ENCODE results near the gene MGAT3. TPM values are rescaled to one million over a fixed set of nuclear protein-coding genes. Genes with fewer than 3 reads are reported as not detected.

Gene MGAT3
- total RNA-seq, 4 donors from 2014 or later, result 0.26 to 11.8 (median 9.5) TPM; not detected in 1

DNA sequence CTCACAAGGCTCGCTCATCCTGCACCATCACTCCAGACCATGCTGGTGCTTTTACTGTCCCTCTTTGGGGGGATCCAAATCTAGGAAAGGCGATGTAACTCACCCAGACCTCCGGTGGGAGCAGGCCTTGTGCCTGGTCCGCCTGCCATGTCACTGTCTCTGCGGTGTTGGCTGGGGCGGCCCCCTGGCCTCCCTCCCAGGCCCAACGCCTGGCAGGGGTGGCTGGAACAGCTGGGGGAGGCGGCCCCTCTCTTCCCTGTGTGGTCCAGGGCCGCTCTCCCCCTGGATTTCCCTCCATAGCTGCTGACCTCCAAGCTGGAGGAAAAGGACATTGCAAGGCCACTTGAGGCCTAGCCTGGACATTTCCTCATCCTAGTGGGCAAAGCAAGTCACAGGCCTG is 11.1 kb upstream of the MGAT3 start:
- H3K4me1 ChIP-seq, result no peaks in the 10 kb centered on the region
- H3K4me3 ChIP-seq, result no peak overlapping the region
- intact Hi-C loops (cut with DNase I; ENCODE audit: low total_unique reads), result no loop called here
- no peaks in the 10 kb centered on the region for H3K36me3 ChIP-seq
- no peaks in the 10 kb centered on the region for H3K9me3 ChIP-seq
- no peak overlapping the region for H3K27ac ChIP-seq
- no peak for DNase-seq
- H3K27me3 ChIP-seq, result no peaks in the 10 kb centered on the region
- no peak for TF ChIP-seq POLR2A (IDR thresholded peaks at IDR 0.05)
- TF ChIP-seq, protein P1, sequence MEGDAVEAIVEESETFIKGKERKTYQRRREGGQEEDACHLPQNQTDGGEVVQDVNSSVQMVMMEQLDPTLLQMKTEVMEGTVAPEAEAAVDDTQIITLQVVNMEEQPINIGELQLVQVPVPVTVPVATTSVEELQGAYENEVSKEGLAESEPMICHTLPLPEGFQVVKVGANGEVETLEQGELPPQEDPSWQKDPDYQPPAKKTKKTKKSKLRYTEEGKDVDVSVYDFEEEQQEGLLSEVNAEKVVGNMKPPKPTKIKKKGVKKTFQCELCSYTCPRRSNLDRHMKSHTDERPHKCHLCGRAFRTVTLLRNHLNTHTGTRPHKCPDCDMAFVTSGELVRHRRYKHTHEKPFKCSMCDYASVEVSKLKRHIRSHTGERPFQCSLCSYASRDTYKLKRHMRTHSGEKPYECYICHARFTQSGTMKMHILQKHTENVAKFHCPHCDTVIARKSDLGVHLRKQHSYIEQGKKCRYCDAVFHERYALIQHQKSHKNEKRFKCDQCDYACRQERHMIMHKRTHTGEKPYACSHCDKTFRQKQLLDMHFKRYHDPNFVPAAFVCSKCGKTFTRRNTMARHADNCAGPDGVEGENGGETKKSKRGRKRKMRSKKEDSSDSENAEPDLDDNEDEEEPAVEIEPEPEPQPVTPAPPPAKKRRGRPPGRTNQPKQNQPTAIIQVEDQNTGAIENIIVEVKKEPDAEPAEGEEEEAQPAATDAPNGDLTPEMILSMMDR (IDR thresholded peaks at IDR 0.05), result no peak

DNA sequence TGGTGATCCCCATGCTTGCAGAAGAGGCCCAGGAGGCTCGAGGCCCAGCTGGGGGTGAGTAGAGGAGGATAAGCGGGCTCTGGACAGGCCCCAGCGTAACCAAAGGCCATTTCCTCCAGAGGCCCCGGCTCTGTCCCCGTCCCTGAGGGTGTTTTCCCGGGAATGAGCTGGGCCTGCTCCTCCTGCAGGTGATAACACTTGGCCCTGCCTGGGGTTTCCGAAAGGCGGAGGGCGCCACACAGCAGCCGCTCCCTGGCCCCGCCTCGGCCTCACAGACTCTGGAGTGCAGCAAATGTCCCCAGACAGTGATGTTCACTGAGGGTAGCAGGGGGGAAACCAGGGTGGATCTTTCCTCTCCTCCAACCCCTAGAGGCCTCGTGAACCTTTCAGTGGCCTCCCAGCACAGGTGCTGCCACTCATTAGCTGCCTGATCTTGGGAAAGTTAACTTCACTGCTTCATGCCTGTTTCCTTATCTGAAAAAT is 10.5 kb upstream of the MGAT3 start:
- no peak for DNase-seq
- H3K27ac ChIP-seq, result no peak overlapping the region
- intact Hi-C loops (cut with DNase I; ENCODE audit: low total_unique reads), result no loop called here
- no peak overlapping the region for H3K4me3 ChIP-seq
- H3K4me1 ChIP-seq, result no peaks in the 10 kb centered on the region
- TF ChIP-seq POLR2A (IDR thresholded peaks at IDR 0.05), result no peak
- TF ChIP-seq, protein P1 (IDR thresholded peaks at IDR 0.05), result no peak
- H3K9me3 ChIP-seq, result no peaks in the 10 kb centered on the region
- H3K27me3 ChIP-seq, result no peaks in the 10 kb centered on the region
- H3K36me3 ChIP-seq, result no peaks in the 10 kb centered on the region

DNA sequence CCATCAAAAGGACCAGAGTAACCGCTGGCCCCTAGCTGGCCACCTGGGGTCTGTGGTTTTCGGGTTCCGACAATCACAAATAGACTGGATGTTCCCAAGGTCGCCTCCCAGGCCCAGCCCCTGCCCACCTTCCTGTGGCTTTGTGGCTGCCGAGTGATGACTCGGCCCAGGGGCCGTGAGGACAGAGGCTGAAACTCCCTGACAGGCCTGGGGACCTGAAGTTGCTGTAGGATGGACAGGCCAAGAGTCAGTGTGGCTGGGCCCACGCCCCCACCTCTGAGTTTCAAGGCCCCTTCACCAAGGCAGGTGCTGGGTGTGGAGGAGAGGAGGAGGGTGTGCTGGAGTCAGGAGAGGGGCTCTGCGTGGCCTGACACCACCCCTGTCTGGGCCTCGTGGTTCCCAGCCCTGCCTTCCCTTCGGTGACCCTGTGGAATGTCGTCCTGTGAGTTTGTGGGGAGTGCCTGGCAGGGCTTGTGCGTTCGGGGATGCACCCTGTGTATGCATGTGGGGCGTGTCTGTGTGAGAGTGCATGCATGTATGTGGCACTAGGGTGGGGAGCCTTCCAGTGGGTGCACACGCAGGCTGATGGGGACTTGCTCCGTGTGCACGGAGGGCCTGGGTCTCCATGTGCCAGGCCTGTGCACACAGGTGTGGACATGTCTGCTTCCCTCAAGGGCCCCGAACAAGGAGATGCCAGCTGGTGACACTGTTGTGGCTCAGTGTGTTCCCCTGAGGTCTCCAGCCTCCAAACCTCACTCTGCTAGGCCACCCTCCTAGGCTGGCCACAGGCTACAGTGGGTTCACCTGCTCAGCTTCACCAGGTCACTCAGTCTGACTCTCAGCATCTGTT is 8.4 kb upstream of the MGAT3 start:
- Histone ChIP-seq H3K36me3 (no peaks in the 10 kb centered on the region), H3K4me3 (no peak overlapping the region), H3K9me3 (no peaks in the 10 kb centered on the region), H3K27me3 (no peaks in the 10 kb centered on the region), H3K27ac (no peak overlapping the region), H3K4me1 (no peaks in the 10 kb centered on the region)
- TF ChIP-seq POLR2A (IDR thresholded peaks at IDR 0.05), result no peak
- TF ChIP-seq, protein P1 (IDR thresholded peaks at IDR 0.05), result no peak
- no peak for DNase-seq
- intact Hi-C loops (cut with DNase I; ENCODE audit: low total_unique reads), result no loop called here

DNA sequence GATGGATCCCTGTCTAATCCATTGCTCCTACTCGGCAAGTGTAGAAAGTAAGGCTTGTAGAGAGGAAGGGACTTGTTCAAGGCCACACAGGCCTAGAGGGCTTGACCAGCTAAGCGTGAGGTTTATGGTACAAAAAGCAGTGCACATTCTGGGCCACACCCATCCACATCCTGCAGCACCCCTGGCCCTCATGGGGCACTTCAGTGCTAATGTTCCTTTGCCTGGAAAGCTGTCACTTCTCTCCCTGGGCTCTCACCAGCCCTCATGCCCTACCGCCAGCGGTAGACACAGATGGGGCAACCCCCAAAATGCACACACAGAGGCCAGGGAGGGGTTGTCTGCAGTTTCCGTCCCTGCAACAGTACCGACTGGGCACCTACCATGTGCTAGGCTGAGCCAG is 7.1 kb upstream of the MGAT3 start:
- no peak overlapping the region for H3K27ac ChIP-seq
- no peaks in the 10 kb centered on the region for H3K27me3 ChIP-seq
- no peak overlapping the region for H3K4me3 ChIP-seq
- TF ChIP-seq, protein P1 (IDR thresholded peaks at IDR 0.05), result no peak
- no peak for TF ChIP-seq POLR2A (IDR thresholded peaks at IDR 0.05)
- no peaks in the 10 kb centered on the region for H3K9me3 ChIP-seq
- H3K36me3 ChIP-seq, result no peaks in the 10 kb centered on the region
- no peak for DNase-seq
- H3K4me1 ChIP-seq, result no peaks in the 10 kb centered on the region
- intact Hi-C loops (cut with DNase I; ENCODE audit: low total_unique reads), result no loop called here

DNA sequence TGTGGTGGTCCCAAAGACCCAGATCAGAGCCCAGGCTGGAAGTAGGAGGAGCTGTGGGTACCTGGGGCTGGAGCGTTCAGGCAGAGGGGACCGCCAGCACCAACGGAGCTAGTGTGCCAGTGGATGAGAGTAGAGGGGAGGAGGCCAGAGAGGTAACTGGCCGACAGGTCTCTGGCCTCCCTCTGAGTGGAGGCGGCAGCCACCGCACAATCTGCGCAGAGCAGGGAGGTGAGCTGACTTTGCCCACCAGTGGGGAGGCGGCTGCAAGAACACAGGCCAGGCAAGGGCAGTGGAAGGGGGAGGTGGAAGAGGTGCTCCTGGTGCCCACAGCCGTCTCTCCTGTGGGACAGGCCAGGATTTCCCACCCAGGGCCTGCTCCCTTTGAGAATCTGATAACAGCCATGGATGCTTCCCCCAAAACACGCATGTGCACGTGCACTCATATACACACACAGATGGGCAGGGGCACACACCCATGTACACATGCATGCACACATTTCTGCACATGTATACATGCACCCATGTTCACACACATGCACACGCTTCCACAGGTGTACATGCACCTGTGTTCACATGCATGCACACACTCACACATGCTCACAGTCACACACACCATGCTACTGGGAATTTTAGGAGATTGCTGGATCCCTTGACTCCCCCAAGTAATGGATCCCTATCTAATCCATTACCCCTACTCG is 6.4 kb upstream of the MGAT3 start:
- TF ChIP-seq, protein P1 (IDR thresholded peaks at IDR 0.05), result no peak
- TF ChIP-seq POLR2A (IDR thresholded peaks at IDR 0.05), result no peak
- intact Hi-C loops (cut with DNase I; ENCODE audit: low total_unique reads), result no loop called here

More for the DNA sequence above, 6.4 kb upstream of the MGAT3 start:
- Histone ChIP-seq H3K27ac (no peak overlapping the region), H3K4me3 (no peak overlapping the region), H3K4me1 (no peaks in the 10 kb centered on the region), H3K27me3 (no peaks in the 10 kb centered on the region), H3K36me3 (no peaks in the 10 kb centered on the region), H3K9me3 (no peaks in the 10 kb centered on the region)
- DNase-seq, result no peak

All from uterus (tissue), 4 donors.